Activated T-cell treated with anti-CD3 and anti-CD28 coated beads for 24 hours (primary cell): ENCODE results near the gene TMEM213.

ENCODE experiments used
- DNase-seq: peaks from one replicate; pipeline ENCODE4 v3.0.0-alpha.2; 2020; ENCODE audit warnings: low read depth

The TMEM213 gene

GRCh38 chr7:138878051-138878450 lies 80.3 kb downstream of the TMEM213 start:
- no peak for DNase-seq

DNA sequence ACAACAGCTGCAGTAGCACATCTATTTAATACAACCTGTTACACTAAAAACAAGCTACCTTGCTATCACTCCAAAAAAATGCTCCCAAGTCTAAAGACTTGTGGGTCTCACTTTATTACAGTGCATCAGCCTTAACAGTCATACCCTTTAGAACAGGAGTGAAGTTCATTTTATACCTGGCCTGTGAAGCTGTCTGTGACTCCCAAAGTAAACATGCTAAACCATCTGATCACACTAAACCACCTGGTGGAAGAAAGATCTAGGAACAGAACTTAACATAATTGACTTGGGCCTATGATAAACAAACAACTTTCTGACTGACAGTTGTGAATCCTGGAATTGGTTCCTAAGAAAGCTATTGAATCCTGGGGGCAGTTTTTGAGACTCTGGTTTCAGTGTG lies 81.1 kb downstream of the TMEM213 start:
- DNase-seq = no peak

DNA sequence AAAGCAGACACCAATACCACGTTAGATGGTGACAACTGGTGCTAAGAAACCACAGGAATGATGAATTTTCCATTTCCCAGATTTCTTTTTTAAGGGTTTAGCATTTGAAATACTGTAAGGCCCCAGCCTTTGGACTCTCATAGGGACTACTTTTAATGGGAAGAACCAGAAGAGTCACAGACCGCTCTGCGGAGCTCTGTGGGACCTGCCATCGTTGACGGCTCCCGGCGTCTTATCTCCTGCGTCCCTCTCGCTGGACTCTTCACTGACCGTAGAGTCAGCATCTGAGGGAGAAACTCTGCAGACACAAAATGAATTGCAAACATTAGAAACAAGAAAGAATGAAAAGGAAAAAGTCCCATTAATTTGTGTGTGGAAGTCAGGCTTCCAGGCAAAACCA lies 81.6 kb downstream of the TMEM213 start:
- DNase-seq = no peak

GRCh38 chr7:138880881-138881578 lies 83.2 kb downstream of the TMEM213 start:
- no peak for DNase-seq

GRCh38 chr7:138881579-138882188 lies 83.9 kb downstream of the TMEM213 start:
- no peak for DNase-seq

- no peak for DNase-seq
Observed at GRCh38 chr7:138882249-138882648, 84.5 kb downstream of the TMEM213 start.

DNA sequence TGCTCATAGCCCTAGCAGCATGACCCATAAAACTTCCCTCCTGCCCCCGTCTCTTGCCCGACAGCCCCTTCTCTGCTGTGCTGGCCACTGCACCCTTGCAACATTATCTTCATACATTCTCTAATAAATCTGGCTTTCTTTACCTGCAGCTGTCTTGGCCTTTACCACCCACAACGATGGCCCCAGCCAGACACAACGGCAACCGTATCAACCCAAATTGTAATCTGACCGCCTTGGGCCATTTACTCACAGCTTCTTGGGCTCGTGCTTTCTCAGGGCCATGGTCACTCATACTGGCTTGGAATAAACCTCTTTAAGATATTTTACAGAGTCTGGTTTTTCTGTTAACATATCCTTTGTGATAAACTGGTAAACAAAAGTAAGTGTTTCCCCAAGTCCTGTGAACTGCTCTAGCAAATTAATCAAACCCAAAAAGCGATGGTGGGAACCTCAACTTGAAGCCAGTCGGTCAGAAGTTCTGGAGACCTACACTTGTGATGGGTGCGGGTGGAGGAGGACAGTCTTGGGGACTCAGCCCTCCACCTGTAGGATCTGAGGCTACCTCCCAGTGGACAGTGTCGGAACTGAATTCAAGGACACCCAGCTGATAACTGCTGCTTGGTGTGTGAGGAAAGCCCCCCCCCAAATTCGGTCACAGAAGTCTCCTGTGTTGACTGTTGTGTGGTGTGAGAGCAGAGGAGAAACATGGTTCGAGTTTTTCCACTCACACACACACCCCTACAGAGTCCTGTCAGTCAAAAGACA lies 87.8 kb downstream of the TMEM213 start:
- no peak for DNase-seq

- DNase-seq = peak; percentile 42
Observed at GRCh38 chr7:138886501-138886917, 88.7 kb downstream of the TMEM213 start.

GRCh38 chr7:138887085-138887710 lies 89.4 kb downstream of the TMEM213 start:
- no peak for DNase-seq
